ENCODE results near the gene CDK5.

CDK5 gene

GRCh38 chr7:151080067-151080521 is 22.4 kb upstream of the CDK5 start:
- H3K27me3 ChIP-seq (ENCODE audit: control insufficient read depth in 5 of 5, insufficient read depth in 4 of 5, low read length in 5 of 5) = no peaks in the 10 kb centered on the region
- peak overlapping the region in 4 of 5 donors; percentile 65 to 92 (median 88) for H3K9ac ChIP-seq (ENCODE audit: low read length in 5 of 5)
- peaks cover 4 to 59% (median 49%) of the 10 kb centered on the region in 5 donors for H3K4me1 ChIP-seq (ENCODE audit: control insufficient read depth in 5 of 5, insufficient read depth in 5 of 5, low read length in 5 of 5)
- peak overlapping the region; percentile 94 for H3K27ac ChIP-seq (ENCODE audit: low read depth, low read length)
- H3K36me3 ChIP-seq (ENCODE audit: control insufficient read depth in 5 of 5, insufficient read depth in 5 of 5, low read length in 5 of 5) = peaks cover 0 to 25% (median 17%) of the 10 kb centered on the region in 5 donors
- H3K9me3 ChIP-seq (ENCODE audit: control insufficient read depth in 5 of 5, low read length in 5 of 5) = no peaks in the 10 kb centered on the region
- H3K4me3 ChIP-seq (ENCODE audit: low read depth in 1 of 5, low read length in 5 of 5) = peak overlapping the region; percentile 80 to 95 (median 83)

DNA sequence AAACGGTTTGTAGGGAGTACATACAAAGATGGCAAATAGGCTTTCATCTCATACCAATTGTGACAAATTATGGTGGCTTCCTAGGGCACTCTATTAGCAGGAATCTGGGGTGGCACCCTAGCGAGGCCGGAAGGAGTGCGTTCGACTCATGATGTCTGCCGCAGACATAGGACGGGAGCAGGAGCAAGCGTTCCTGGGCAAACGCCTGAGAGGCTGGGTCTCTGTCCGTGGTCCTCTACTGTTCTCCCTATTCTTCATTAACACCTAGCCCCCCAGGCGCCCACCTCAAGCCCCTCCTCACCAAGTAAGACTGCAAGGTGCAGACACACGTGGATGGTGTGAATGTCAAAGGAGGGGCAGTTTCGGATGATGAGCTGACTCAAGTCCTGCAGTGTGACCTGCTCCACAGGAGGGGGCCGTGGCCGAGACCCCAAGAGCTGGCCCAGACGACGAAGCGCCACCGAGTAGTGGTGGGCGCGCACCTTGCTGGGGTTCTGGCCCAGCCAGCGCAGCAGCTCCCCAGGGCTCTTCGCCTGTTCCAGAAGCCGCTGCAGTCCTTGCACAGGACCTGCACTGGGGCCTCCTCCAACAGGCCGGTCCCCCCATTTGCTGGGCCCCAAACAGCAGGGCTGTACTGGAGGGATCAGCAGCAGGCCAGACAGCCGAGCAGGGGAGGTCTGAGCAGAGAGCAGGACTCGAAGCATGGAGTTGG is 21.7 kb upstream of the CDK5 start:
- Histone ChIP-seq H3K4me3 (ENCODE audit: low read depth in 1 of 5, low read length in 5 of 5) (peak overlapping the region; percentile 80 to 95 (median 83)), H3K9ac (ENCODE audit: low read length in 5 of 5) (peak overlapping the region in 3 of 5 donors; percentile 65 to 91 (median 86)), H3K9me3 (ENCODE audit: control insufficient read depth in 5 of 5, low read length in 5 of 5) (no peaks in the 10 kb centered on the region), H3K27ac (ENCODE audit: low read depth, low read length) (no peak overlapping the region), H3K4me1 (ENCODE audit: control insufficient read depth in 5 of 5, insufficient read depth in 5 of 5, low read length in 5 of 5) (peaks cover 4 to 55% (median 48%) of the 10 kb centered on the region in 5 donors), H3K27me3 (ENCODE audit: control insufficient read depth in 5 of 5, insufficient read depth in 4 of 5, low read length in 5 of 5) (no peaks in the 10 kb centered on the region), H3K36me3 (ENCODE audit: control insufficient read depth in 5 of 5, insufficient read depth in 5 of 5, low read length in 5 of 5) (peaks cover 0 to 32% (median 25%) of the 10 kb centered on the region in 5 donors)

GRCh38 chr7:151078233-151079040 is 20.7 kb upstream of the CDK5 start:
- H3K4me1 ChIP-seq (ENCODE audit: control insufficient read depth in 5 of 5, insufficient read depth in 5 of 5, low read length in 5 of 5) = peaks cover 4 to 49% (median 43%) of the 10 kb centered on the region in 5 donors
- peaks cover 0 to 41% (median 34%) of the 10 kb centered on the region in 5 donors for H3K36me3 ChIP-seq (ENCODE audit: control insufficient read depth in 5 of 5, insufficient read depth in 5 of 5, low read length in 5 of 5)
- no peak overlapping the region for H3K9ac ChIP-seq (ENCODE audit: low read length in 5 of 5)
- no peak overlapping the region for H3K27ac ChIP-seq (ENCODE audit: low read depth, low read length)
- H3K9me3 ChIP-seq (ENCODE audit: control insufficient read depth in 5 of 5, low read length in 5 of 5) = no peaks in the 10 kb centered on the region
- H3K27me3 ChIP-seq (ENCODE audit: control insufficient read depth in 5 of 5, insufficient read depth in 4 of 5, low read length in 5 of 5) = no peaks in the 10 kb centered on the region
- no peak overlapping the region for H3K4me3 ChIP-seq (ENCODE audit: low read depth in 1 of 5, low read length in 5 of 5)

GRCh38 chr7:151077705-151078232 is 20.1 kb upstream of the CDK5 start:
- Histone ChIP-seq H3K27ac (ENCODE audit: low read depth, low read length) (no peak overlapping the region), H3K9ac (ENCODE audit: low read length in 5 of 5) (no peak overlapping the region)

DNA sequence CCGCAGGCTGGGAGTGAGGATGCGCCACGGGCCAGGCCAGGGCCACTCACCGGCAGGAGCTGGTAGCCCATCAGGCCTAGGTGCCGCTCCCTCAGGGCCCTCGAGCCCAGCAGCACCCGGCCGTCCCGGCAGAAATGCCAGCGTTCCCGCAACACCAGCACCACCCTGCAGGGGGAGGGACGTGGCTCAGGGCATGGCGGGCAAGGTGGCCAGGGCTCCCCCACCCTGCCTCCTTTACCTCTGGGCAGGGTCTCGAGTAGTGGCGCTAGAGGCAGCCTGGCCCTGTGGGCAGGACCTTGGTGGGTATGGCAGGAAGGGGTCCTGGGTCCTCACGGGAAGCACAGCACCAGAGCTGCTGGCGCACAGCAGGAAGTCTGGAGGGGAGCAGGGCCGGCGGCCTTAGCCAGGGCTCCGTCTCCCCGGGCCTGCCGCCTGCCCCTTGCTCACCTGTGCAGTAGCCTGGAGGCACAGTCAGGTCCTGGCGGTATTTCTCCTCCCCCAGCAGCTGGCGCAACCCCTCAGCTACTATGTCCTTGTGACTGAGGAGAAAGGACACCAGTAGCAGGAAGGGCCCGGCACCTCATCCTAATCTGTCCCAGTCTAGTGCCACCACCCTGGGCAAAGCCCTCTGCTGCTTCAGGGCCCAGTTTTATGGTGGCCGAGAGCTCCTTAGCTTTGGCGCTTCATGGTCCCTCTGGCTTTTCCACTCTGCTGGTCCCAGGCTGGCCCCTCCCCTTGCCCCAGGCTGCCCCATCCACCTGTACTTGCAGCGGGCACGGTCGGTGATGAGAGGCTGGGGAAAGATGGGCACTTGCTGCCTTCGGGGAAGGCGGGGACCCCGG is 19.4 kb upstream of the CDK5 start:
- Histone ChIP-seq H3K9me3 (ENCODE audit: control insufficient read depth in 5 of 5, low read length in 5 of 5) (no peaks in the 10 kb centered on the region), H3K27me3 (ENCODE audit: control insufficient read depth in 5 of 5, insufficient read depth in 4 of 5, low read length in 5 of 5) (no peaks in the 10 kb centered on the region), H3K9ac (ENCODE audit: low read length in 5 of 5) (no peak overlapping the region), H3K4me3 (ENCODE audit: low read depth in 1 of 5, low read length in 5 of 5) (no peak overlapping the region), H3K36me3 (ENCODE audit: control insufficient read depth in 5 of 5, insufficient read depth in 5 of 5, low read length in 5 of 5) (peaks cover 0 to 48% (median 37%) of the 10 kb centered on the region in 5 donors), H3K4me1 (ENCODE audit: control insufficient read depth in 5 of 5, insufficient read depth in 5 of 5, low read length in 5 of 5) (peaks cover 2 to 40% (median 35%) of the 10 kb centered on the region in 5 donors), H3K27ac (ENCODE audit: low read depth, low read length) (no peak overlapping the region)

More at GRCh38 chr7:151077705-151078232, 20.1 kb upstream of the CDK5 start:
- Histone ChIP-seq H3K4me1 (ENCODE audit: control insufficient read depth in 5 of 5, insufficient read depth in 5 of 5, low read length in 5 of 5) (peaks cover 4 to 47% (median 42%) of the 10 kb centered on the region in 5 donors), H3K4me3 (ENCODE audit: low read depth in 1 of 5, low read length in 5 of 5) (no peak overlapping the region), H3K27me3 (ENCODE audit: control insufficient read depth in 5 of 5, insufficient read depth in 4 of 5, low read length in 5 of 5) (no peaks in the 10 kb centered on the region), H3K36me3 (ENCODE audit: control insufficient read depth in 5 of 5, insufficient read depth in 5 of 5, low read length in 5 of 5) (peaks cover 0 to 41% (median 36%) of the 10 kb centered on the region in 5 donors), H3K9me3 (ENCODE audit: control insufficient read depth in 5 of 5, low read length in 5 of 5) (no peaks in the 10 kb centered on the region)

DNA sequence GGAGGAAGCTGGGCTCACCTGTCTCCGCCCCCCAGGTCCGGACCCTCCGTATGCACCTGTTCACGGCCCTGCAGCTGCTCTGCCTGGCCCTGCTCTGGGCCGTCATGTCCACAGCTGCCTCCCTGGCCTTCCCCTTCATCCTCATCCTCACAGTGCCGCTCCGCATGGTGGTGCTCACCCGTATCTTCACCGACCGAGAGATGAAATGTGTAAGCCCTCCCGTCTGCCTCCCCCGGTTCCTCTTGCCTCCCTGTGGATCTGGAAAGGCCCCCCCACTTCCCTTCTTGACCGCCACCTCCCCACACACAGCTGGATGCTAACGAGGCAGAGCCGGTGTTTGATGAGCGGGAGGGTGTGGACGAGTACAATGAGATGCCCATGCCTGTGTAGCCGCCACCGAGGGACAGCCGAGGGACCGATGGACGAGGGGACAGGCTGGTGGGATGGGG is 18.3 kb upstream of the CDK5 start:
- Histone ChIP-seq H3K36me3 (ENCODE audit: control insufficient read depth in 5 of 5, insufficient read depth in 5 of 5, low read length in 5 of 5) (peaks cover 0 to 58% (median 48%) of the 10 kb centered on the region in 5 donors), H3K4me3 (ENCODE audit: low read depth in 1 of 5, low read length in 5 of 5) (no peak overlapping the region), H3K27me3 (ENCODE audit: control insufficient read depth in 5 of 5, insufficient read depth in 4 of 5, low read length in 5 of 5) (no peaks in the 10 kb centered on the region), H3K9me3 (ENCODE audit: control insufficient read depth in 5 of 5, low read length in 5 of 5) (no peaks in the 10 kb centered on the region), H3K27ac (ENCODE audit: low read depth, low read length) (no peak overlapping the region), H3K9ac (ENCODE audit: low read length in 5 of 5) (no peak overlapping the region), H3K4me1 (ENCODE audit: control insufficient read depth in 5 of 5, insufficient read depth in 5 of 5, low read length in 5 of 5) (peaks cover 2 to 30% (median 24%) of the 10 kb centered on the region in 5 donors)

DNA sequence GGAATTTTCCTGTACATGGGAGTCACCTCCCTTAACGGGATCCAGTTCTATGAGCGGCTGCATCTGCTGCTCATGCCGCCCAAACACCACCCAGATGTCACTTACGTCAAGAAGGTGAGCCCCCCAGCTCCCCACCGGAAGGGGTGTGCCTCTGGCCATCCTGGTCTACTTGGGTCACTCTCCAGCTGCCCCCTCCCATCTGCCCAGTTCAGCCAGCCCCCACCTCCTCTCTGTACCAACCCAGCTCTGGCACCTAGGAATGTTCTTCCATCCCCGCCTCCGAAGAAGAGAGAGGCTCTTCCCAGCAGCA is 17.9 kb upstream of the CDK5 start:
- Histone ChIP-seq H3K9ac (ENCODE audit: low read length in 5 of 5) (no peak overlapping the region), H3K27me3 (ENCODE audit: control insufficient read depth in 5 of 5, insufficient read depth in 4 of 5, low read length in 5 of 5) (no peaks in the 10 kb centered on the region), H3K27ac (ENCODE audit: low read depth, low read length) (no peak overlapping the region), H3K9me3 (ENCODE audit: control insufficient read depth in 5 of 5, low read length in 5 of 5) (no peaks in the 10 kb centered on the region), H3K4me1 (ENCODE audit: control insufficient read depth in 5 of 5, insufficient read depth in 5 of 5, low read length in 5 of 5) (peaks cover 2 to 28% (median 22%) of the 10 kb centered on the region in 5 donors), H3K36me3 (ENCODE audit: control insufficient read depth in 5 of 5, insufficient read depth in 5 of 5, low read length in 5 of 5) (peaks cover 0 to 62% (median 52%) of the 10 kb centered on the region in 5 donors), H3K4me3 (ENCODE audit: low read depth in 1 of 5, low read length in 5 of 5) (no peak overlapping the region)

GRCh38 chr7:151074817-151075661 is 17.3 kb upstream of the CDK5 start:
- Histone ChIP-seq H3K9me3 (ENCODE audit: control insufficient read depth in 5 of 5, low read length in 5 of 5) (no peaks in the 10 kb centered on the region), H3K27me3 (ENCODE audit: control insufficient read depth in 5 of 5, insufficient read depth in 4 of 5, low read length in 5 of 5) (no peaks in the 10 kb centered on the region), H3K27ac (ENCODE audit: low read depth, low read length) (no peak overlapping the region), H3K4me3 (ENCODE audit: low read depth in 1 of 5, low read length in 5 of 5) (no peak overlapping the region), H3K36me3 (ENCODE audit: control insufficient read depth in 5 of 5, insufficient read depth in 5 of 5, low read length in 5 of 5) (peaks cover 0 to 68% (median 57%) of the 10 kb centered on the region in 5 donors), H3K9ac (ENCODE audit: low read length in 5 of 5) (no peak overlapping the region), H3K4me1 (ENCODE audit: control insufficient read depth in 5 of 5, insufficient read depth in 5 of 5, low read length in 5 of 5) (peaks cover 2 to 25% (median 20%) of the 10 kb centered on the region in 5 donors)

- H3K9ac ChIP-seq (ENCODE audit: low read length in 5 of 5) = no peak overlapping the region
- no peaks in the 10 kb centered on the region for H3K9me3 ChIP-seq (ENCODE audit: control insufficient read depth in 5 of 5, low read length in 5 of 5)
- no peaks in the 10 kb centered on the region for H3K27me3 ChIP-seq (ENCODE audit: control insufficient read depth in 5 of 5, insufficient read depth in 4 of 5, low read length in 5 of 5)
- H3K27ac ChIP-seq (ENCODE audit: low read depth, low read length) = no peak overlapping the region
- H3K36me3 ChIP-seq (ENCODE audit: control insufficient read depth in 5 of 5, insufficient read depth in 5 of 5, low read length in 5 of 5) = peaks cover 0 to 78% (median 67%) of the 10 kb centered on the region in 5 donors
- no peak overlapping the region for H3K4me3 ChIP-seq (ENCODE audit: low read depth in 1 of 5, low read length in 5 of 5)
- H3K4me1 ChIP-seq (ENCODE audit: control insufficient read depth in 5 of 5, insufficient read depth in 5 of 5, low read length in 5 of 5) = peaks cover 0 to 14% (median 10%) of the 10 kb centered on the region in 5 donors
Observed at GRCh38 chr7:151073990-151074389, 16.3 kb upstream of the CDK5 start.

Data from subcutaneous abdominal adipose tissue (tissue), 5 donors.